HG03354 (cell line): Measurements from ENCODE around the gene FAT1.

Source experiments
- ATAC-seq: cut with Tn5 transposase; IDR thresholded peaks from one replicate; pipeline ENCODE4 v1.9.1; 2021; ENCODE audit warnings: mild to moderate bottlenecking; ENCODE audit not compliant: unreplicated experiment, poor library complexity, severe bottlenecking

FAT1 gene

DNA sequence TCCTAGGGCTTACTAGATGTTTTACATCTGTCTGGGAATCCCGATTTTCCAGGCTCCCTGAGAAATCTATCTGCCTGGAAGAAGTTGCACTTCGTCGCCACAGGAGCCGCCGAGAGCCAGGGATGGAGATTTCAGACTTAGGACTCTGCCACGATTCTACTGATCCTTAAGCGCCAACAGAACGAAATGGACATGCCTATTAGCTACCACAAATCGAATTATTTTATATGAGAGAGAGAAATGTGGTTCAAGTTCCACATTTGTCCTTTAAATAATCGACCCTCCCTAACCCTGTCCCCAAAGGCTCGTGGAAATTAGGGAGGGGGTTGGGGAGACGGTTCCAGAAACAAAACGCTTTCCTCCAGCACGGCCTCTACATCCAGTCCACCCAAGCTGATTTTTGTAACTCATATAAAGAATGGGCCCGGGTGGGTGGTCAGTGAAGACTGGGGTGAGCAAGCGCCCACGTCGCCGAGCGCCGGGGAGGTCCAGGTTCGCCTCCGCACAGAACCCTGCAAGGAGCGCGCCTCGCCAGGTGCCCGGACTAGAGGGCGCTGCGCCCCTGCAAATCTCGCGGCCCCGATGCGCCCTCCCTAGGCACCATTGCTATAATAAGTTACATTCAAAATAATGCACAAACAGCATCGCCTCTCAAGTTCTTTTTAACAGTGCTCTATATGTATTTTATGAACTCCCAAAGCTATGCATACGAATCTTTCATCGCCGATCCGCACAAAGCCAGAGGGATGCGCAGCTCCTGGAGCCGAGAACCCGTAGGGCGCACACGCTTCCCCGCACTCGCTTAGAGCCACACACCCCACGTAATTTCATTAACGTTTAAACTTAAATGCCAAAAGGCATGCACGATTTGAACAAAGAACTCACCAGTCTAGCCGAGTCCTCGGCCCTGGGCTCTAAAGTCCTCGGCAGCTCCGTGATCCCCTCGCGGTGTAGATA, 2.1 kb upstream of the FAT1 start:
- no peak for ATAC-seq

DNA sequence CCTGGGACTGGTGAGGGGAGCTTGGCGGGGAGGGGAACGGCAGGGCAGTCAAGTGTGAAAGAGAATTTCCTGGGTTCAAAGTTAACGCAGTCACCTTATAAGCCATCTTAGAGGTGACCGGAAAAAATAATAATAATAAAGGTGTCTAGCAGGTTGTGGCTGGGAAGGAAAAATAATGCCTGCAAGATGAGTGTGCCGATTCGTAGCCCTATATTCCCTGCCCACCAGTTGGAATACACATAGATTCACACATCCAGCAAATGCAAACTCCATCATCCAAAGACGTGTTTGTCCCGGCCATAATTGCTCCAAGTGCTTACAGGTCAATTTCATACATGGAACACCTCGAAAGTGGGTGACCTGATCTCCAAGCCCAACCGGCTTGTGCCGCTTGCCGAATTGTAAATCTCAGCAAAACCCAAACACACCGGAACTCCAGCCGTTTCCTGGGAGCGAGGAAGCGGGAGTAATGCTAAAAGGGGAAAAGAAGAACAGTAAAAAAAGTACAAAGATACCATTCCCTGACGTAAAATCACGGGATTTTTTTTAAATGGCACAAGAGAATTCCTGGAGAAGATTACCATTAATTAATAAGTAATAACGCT, 1.3 kb upstream of the FAT1 start:
- no peak for ATAC-seq

DNA sequence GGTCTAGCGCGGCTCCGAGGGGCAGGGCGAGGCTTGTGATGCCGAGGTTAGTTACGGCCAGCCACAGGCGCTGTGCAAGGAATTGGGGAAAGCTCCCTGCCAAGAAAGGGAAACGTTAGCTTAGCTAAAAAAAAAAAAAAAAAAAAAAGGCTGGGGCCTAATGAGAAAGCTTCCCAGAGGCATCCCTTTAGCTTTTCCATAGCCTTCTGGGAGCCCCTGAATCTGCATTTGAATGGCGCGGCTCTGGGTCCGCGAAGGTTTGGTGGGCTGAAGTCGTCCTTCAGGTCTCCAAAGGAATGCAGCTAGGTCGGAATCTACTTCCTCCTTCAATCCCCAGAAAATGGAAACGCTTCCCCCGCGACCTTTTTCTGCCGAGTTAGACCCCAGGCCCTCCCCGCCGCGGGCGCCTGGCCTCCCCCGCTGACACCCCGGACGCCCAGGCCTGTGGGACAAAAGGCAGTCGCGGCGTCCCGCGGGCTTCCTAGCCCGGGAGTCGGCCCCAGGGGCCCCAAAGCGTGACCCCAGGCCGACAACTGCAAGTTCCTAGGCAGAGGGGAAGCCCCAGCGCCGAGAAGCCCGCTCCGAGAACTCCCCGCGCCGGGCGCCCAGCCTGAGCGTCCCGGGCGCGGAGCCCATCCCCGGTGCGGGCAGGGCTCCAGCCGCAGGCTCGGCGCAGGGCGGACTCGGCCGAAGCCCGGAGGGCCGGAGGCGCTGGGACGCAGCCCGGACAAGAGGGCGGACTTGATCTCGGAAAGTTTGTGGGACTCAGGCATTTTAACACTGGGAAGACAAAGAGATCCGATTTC, 605 bp upstream of the FAT1 start:
- ATAC-seq: no peak

DNA sequence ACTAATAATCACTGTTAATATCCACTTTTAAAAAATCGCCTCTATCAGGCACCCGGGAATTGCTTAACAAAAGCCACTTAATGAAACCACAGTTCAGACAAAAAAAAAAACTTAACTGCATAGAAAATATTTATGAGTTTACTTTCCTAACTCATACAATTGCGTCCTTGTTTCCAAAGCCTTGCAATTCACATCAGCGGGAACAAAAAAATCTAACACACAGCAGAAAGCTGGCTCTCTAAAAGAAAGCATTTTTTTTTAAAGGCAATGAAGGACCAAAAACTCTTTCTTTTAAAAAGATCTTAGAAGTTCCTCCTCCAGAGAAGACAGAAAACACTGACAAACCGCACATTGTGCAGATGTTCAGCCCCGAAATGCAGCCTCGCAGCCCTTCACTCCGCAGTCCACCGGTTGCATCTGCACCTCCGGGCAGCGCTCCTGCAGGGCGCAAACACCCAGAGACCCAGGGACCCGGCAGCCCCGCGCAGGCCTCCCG, 812 bp downstream of the FAT1 start:
- no peak for ATAC-seq

DNA sequence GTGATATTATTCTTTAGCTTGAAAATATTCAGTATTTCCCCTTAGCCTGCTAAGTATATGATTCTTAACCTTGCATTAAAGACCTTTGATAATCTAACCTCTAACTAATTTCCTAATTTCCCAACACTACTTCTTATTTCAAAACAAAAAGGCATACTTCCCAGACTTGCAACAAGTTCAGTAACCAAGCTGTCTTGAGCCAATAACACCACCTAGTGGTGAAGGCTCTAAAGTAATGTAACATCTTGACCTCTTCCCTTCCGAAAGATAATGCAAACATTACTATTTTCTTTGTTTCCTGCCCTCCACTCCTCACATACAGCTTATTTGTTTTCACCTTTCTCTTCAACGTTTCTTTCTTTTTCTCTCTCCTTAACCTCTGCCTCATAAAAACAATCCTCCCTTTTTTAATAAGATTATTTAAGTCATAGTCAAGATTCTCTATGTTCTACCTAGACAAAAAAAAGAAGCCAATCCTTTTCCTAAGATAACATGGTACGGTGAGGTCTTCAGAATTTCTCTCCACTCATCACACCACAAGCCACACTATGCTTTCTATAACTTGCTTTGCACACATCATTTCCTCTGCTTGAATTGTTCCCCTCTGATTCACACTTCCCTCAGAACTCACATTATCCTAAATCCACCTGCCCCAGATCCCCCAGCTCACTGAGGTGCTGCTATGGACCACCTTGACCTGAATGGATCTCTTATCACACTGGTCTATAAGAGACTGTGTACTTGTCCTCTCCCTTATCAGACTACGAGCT, 3.5 kb downstream of the FAT1 start:
- ATAC-seq: no peak

DNA sequence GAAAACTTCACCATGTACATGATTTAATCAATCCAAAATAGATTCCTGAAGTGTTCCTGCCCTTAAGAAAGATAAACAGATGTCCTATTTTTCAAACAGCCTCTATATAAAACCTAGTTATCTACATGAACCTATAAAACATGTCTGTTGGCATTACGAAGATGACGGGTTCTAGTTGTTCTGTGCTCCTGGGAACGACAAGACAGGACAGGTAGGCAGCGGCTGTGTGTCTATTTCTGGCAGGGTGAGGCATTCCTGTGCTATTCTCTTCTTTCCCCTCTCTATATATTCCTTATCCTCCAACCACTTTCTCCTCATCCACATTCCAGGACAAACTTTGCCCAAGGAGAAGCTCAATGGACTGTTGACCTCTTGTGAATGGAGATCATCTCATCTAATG, 6.1 kb downstream of the FAT1 start:
- ATAC-seq: no peak

DNA sequence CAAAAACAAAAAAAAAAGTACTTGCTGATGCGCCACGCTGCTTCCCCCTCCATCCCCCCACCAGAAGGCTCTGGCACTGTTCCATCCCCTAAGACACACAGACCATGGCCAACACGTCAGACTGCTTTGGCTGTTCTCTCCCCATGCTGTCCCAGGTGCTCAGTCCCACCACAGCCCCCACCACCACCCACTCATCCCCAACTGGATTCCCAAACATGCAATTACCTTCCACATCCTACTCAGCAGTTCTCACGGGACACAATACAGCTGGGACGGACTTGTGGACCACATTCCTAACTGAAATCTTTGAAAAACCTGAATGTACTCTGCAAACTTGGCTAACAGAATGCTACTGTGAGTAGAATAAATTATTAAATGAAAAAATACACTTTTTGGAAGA, 8.6 kb downstream of the FAT1 start:
- no peak for ATAC-seq

DNA sequence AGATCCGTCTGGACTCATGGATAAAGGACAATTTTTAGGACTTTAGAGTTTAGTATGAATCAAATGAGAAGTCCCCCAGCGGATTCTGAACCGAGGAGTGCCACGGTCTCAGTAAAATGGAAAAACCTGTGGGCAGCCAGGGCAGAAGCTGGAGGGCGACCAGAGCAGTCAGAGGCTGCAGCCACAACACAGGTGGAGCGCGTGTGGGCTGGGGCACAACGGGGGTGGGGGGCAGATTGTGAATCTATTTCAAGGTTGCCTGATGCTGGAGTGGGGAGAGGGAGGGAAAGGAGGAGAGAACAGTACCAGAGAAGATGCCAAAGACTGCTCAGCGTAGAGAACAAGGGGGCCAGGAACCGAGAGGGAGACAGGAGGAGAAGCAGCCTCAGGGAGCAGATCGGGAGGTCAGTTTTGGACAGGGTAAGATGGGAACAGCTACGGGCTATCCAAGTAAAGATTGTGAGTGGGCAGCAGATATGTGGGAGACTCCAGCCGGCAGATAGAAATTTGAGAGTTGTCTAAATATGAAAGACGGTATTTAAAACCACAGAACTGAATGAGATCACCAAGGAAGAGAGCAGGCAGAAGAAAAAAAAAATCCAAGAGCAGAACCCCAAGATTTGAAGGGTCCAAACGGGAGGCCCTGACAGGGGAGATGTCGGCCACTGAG, 9.5 kb downstream of the FAT1 start:
- no peak for ATAC-seq

DNA sequence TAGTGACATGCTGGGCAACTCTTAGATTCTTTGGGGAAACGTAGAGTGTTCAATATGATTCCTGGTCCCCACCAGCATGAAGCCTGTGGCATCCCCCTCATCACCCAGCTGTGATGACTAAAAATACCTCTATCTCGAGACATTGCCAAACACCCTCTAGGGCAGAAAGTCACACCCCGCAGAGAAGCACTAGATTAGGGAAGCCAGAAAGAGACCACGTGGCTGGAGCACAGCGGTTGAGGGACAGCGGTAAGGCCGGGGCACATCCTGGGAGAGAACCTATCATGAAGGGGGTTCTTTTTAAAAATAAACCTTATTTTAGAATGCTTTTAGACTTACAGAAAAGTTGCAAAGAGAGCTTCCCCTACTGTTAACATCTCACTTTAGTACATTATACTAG, 11.0 kb downstream of the FAT1 start:
- no peak for ATAC-seq

DNA sequence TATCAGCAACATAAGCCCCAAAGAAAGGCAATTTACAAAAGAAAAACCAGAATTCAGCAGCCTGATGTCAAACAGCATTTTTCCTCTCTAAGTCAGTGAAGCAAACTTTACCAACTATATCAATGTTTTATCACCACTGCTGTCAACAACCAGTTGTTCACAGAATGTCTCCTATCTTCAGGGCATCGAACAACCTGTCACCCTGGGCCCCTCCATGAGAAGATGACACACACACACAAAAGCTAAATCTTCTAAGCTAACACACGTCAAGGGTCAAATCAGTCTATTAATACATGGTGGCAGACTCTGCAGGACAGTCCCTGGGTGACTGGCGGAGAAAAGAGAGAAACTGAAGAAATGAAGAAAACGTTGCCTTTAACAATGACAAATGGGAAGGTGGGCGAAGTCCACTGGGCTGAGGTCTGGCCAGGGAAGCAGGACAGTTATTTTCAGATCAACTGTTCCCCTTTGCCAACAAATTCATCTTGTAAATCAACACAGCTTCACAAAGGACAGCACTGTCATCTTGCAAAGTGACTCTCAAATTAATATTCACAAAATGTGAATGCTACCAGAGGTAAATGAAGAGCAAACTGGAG, 13.0 kb downstream of the FAT1 start:
- ATAC-seq: no peak

DNA sequence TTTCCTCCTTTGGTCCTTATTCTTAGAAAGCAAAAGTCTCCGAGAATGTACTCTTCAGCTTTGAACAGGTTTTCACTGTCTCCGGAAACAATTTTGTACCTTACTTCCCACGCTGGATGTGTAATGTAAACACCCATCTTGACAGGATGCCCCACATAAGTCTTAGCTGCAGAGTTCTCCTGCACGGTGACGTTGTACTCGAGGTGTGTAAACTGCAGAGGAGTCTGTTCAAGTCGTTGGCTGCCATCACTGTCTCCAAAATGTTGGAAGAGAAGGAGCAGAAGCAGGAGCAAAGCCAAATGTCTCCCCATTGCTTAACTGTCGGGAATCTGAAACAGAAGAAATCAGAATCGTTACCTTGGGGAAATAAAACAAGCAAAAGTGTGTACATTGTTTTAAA, 14.1 kb downstream of the FAT1 start:
- no peak for ATAC-seq

DNA sequence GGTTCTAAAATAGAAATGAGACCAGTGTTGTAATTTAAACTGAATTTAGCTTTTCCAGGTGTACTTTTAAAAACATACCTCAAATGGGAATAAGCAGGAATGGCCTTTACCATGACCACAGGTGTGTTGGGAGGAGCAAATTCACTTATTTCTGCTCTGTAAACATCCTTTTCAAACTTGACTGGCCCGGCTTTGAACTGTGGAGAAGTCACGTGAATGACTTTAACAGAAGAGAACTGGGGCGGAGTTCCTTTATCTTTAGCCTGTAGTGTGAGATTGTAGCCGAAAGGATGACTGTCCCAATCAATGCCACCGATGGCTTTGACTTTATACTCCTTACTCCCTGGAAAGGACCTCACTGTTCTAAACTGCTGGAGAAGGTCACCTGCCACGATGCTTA, 15.1 kb downstream of the FAT1 start:
- ATAC-seq: no peak

DNA sequence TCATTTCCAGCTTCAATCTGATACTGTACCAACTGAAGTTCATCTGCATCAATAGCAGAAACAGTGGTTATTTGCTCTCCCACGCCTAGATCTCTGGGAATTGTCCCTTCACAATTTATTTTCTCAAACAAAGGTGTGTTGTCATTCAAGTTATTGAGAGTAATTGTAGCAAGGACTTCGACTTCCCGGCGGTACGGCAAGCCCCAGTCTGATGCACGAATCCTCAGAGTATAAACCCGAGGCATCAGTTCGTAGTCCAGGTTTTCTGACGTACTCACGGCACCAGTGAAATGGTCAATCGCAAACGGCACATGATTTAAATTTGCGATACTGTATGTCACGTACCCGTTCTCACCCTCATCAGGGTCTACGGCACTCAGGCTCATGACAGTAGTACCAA, 15.7 kb downstream of the FAT1 start:
- ATAC-seq: no peak

DNA sequence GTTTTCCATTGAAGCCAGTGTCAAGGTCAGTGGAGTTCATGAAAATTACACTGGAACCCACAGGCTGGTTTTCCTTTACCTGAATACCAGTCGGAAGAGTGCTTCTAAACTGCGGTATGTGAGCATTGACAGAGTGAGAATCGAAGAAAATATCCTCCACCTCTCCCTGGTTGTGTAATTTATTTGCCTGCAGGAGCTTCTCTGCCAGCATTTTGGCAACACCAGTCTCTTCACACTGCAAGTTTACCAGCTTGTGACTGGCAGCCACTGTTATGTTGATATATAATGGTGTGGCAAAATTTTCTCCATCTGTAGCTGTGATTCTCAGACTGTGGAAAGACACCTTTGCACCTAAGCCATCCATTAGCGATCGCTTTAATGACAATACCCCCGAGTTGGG, 16.1 kb downstream of the FAT1 start:
- no peak for ATAC-seq

DNA sequence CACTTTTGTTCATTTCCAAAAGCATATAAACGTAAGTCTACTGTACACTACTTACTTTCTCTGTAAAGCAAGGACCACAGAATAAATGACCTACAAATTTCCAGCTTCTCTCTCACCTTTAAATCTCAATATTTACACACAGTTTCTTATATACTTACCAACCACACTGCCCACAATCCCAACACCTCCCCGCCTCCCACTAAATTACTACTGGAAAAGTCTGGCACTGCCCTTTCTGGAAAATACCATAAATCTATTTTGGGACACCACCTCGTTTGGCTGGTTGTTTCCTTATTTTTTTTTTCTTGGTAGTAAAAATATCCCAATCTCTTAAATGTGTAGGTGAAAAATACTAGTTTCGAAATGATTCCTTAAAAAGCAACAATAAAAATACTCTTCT, 19.6 kb downstream of the FAT1 start:
- no peak for ATAC-seq

DNA sequence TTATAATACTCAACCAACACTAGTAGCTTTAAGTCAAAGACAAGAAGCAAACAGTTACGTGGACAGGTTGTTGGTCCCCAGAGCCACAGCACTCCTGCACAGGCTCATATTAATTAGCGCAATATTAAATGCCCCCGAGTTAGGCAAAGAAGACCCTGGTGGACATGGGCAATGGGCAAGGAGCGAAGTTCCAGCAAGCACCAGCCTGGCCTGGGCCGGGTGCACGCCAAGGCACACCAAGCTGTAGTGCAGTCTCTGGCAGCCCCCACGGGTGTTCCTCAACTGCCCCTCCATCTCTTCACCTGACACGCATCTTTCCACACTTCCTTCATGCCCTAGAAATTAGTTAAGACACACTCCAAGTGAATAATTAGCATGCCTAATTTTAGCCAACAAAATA, 20.1 kb downstream of the FAT1 start:
- no peak for ATAC-seq

DNA sequence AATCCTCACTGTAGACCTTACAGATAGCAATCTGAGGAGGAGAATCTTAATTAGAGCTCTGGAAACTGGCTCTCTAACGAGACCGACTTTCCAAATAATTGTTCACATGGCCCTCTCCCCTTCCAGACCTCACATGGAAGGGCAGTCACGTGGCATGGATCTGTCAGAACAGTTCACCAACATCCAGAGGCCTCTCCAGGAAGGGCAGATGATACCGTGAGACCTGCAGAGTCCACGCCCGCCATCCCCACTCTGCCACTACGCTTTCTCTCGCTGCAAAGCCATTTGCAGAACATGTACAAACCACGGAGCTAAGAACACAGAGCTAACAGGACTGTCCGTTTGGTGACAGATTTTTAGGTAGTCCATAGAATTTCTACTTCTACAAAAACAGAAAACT, 20.7 kb downstream of the FAT1 start:
- ATAC-seq: no peak

DNA sequence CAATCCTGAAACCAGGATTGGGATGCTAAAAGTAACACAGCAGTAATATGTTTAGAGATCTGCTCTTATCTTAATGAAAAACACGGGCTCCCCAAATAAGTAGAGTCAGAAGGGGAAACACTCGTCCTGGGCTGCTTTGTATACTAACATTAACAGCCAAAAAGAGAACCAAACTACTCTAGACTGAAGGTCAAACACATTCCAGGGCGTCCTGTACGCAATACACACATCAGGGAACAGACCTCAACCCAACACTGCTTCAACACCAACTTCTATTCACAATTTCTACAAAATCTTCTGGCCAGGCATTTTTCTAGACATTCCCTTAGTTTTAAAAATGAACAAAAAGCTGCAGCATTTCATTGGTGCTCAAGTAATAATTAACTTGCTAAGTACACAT, 21.4 kb downstream of the FAT1 start:
- no peak for ATAC-seq

DNA sequence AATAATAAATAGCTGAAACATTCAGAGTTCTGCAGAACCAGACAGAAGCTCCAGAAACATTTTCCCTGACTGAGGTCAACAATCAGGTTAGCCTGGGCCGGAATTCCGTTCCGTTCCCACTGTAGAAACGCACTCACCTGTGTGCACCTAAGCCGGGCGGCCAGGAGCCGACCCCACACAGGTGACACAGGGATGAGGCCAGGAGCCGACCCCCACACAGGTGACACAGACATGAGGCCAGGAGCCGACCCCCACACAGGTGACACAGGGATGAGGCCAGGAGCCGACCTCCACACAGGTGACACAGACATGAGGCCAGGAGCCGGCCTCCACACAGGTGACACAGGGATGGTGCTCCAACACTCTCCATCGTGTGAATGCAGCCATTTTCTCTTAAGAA, 21.9 kb downstream of the FAT1 start:
- ATAC-seq: no peak
